Caki2 (cell line): ENCODE results near the gene CHSY1. TPM values are rescaled to one million over a fixed set of nuclear protein-coding genes. Genes with fewer than 3 reads are reported as not detected.

Experiments used
- DNase-seq: peaks from one replicate; pipeline ENCODE4 v3.0.0-alpha.2; 2015; ENCODE audit warnings: low read depth
- in situ Hi-C: cut with HindIII; loops from 2 replicates; pipeline ENCODE4 v1.10.0; 2016; ENCODE audit warnings: low sequenced_read_pairs, low pct_unique_long_range_greater_than_20kb, mixed read lengths
- total RNA-seq: library from RNA; depleted of rRNA; stranded (reverse); fragments of >200 nt; shearing (Covaris generic); gene quantifications from 2 replicates; pipeline ENCODE4 v1.2.3, GENCODE V29; 2014; ENCODE audit warnings: low replicate concordance

Gene CHSY1
- total RNA-seq, 1 experiment from 2014 or later = 7.2 TPM

DNA sequence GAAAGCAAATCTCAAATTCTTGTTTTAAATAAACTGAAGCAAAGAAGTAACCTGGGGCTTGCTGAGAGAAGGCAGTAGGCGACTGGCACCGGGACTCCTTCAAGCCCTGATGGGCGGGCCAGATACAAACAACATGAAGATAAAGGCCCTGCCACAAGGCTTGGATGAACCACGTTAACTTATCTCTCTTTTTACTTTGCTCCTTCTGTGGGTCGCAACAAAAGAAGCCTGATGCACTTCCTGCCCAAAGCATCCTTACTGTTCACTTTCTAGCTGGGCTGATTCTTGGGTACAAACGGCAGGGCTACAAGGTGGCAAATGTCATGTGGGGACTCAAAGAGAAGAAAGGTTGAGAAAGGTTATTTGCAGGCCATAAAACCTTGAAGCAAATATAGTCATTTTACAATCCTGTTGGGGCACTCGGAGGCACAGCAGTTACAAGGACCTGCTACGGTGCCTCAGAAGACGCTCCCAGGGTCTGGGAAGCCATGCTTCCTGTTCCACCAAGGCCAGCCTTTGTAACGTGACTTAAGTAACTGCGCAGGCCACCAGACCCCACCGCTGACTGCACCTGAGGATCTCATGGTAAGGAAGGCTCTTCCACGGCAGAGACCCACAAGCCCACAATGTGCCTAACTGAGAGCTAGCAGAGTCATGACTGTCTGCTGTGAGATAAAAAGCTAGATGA lies 71.1 kb downstream of the CHSY1 start:
- in situ Hi-C loops = no loop called here
- no peak for DNase-seq

DNA sequence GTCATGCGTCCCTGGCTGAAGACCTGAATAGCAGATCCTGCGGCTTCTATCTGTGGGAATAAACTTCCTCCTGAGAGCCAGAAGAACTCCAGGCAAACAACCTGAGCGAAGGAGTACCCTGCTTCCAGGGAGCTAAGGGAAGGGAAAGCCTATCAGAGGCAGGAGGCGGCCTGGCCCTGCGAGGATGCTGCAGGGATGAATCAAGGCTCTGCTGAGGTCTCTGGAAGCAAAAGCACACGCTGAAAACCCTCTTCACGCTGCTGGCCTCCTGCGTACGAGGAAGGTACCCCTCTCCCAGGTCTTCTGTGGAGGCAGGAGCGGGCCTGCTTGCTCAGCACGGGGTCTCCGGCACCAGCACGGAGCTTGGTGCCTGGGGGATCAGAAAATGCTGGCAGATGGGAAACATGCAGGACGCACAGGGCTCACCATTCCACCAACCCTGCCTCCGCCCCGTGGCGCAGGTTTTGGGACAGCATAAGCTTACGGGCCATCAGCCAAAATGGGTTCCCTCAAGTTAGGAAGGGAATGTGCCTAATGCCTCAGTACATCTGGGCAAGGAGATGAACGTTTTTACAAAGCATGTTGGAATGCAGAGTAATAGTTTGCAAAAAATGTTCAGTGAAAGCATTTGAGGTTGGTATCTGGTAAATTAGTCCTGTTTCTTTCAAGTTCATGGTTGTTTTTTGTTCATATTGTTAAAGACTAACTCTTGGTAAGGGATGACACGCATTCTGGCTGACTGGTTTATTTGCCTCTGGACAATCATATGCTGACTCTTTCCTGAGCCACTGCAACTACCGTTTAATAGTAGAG lies 72.3 kb downstream of the CHSY1 start:
- in situ Hi-C loops = no loop called here
- DNase-seq = no peak

DNA sequence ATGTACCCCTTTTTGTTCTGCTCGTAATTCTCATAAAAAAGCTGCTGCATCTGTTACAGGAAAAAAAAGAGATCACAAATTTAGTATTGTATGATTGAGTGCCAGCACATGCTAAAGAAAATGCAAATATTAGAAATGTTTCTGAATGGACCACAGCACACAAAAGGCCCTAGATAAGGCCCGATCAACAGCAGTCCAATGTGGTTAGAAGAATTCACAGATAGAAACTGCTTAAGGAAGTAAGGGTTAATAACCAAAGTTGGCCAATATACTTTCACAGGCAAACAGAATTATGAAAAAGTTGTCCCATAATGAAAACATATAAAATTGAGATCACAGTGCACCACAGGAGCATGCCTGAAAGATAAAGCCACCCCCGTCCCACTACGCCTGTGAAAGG lies 72.9 kb downstream of the CHSY1 start:
- in situ Hi-C loops = no loop called here
- no peak for DNase-seq

GRCh38 chr15:101178479-101178878 lies 73.4 kb downstream of the CHSY1 start:
- in situ Hi-C loops = no loop called here
- no peak for DNase-seq

GRCh38 chr15:101177866-101178265 lies 74.0 kb downstream of the CHSY1 start:
- no peak for DNase-seq
- in situ Hi-C loops = no loop called here

- peak; percentile 17 for DNase-seq
- in situ Hi-C loops = no loop called here
These were observed 75.2 kb downstream of the CHSY1 start for GRCh38 chr15:101176625-101177024.

DNA sequence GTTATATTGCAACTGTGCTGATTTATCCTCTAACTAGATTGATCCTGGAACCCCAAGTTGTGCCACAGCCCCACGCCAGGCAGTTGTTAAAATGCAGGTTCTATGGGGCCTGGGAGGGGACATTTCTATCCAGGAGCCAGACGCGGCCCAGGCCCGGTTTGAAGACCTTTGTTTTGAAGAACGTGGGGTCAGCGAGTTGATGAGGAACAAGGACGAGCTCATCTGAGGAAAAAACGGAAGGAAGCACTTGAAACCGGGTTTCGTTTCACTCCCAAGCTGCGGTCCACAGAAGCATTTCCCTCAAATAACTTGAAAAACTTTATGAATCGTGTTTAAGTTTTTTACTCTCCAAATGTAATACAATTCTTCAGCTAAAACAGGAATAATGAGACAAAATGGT lies 76.4 kb downstream of the CHSY1 start:
- in situ Hi-C loops = no loop called here
- no peak for DNase-seq

GRCh38 chr15:101174152-101174920 lies 77.5 kb downstream of the CHSY1 start:
- DNase-seq = no peak
- in situ Hi-C loops = no loop called here

DNA sequence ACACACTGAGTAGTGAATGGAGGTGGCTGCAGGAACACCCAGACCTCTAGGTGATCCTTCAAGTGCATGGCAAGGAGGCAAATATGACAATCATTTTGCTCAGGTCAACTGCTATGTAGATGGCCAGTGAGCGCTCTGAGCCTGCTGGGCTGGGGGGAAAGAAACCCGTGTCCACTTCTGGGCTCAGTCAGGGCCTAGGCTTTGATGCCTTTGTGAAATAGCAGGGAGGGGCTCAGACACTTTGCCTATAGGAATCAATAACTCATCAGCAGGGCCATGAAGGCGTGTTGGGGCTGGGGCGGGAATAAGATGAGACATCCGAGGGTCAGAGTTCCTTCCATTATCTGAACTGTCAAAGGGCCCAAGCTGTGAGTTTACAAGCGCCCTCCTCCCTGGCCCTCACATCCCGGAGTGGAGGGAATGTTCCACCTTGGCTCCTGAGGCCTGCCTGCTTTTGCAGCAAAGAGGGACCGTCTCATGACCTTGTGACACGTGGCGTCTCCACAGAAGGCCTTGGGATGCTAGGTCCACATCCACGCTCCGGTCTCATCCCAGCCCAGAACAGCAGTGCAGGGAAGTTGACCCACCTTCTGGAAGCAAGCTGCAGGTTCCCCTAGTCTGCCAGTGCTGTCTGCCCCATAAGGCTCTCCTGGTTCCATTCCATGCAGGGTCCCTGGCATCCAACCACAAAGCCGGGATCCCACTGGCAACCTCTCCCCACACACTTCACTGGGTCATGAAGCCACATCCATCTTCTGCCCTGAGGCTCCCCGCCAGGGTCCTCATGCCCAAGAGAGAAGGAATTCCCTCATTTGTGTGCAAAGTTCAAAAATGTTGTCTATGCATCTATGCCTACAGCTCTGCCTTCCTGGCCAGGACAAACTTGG lies 78.4 kb downstream of the CHSY1 start:
- in situ Hi-C loops = no loop called here
- DNase-seq = no peak

- DNase-seq = no peak
- in situ Hi-C loops = no loop called here
These were observed 79.3 kb downstream of the CHSY1 start for GRCh38 chr15:101172501-101173071.

- DNase-seq = no peak
- in situ Hi-C loops = no loop called here
These were observed 79.9 kb downstream of the CHSY1 start for GRCh38 chr15:101171954-101172353.

DNA sequence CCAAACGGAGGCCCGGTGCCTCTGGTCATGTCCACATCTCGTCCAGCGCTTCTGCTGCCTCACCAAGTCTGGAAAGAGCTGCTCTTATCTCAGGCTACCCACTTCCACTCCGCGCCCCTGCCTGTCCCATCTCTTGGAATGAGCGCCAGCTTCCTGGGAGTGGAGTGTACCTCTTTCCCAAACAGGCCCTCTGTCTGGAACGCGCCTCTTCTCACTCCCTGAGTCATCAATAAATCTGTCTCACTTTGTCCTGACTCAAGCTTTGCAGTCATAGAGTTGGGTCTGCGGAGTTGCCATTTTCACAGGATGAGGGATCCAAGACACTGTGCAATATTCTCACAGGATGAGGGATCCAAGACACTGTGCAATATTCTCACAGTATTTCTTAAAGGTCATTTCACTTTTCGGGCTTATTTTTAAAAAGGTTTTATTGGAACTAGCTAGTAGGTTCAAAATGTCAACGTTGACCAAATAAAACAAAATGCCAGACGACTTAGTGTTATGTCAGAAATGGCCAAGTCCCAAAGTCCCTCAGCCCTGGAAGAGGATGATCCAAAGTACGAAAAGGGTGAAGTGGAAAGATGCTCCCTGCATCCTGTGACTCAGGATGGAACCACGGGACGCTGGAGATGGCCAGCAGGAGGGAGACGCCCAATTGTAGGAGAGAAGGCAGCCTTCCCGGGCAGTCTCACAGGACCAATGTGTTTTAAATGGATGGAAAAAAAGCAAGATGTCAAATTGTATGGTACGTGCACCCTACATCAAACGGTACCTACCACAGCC lies 81.1 kb downstream of the CHSY1 start:
- in situ Hi-C loops = no loop called here
- no peak for DNase-seq

DNA sequence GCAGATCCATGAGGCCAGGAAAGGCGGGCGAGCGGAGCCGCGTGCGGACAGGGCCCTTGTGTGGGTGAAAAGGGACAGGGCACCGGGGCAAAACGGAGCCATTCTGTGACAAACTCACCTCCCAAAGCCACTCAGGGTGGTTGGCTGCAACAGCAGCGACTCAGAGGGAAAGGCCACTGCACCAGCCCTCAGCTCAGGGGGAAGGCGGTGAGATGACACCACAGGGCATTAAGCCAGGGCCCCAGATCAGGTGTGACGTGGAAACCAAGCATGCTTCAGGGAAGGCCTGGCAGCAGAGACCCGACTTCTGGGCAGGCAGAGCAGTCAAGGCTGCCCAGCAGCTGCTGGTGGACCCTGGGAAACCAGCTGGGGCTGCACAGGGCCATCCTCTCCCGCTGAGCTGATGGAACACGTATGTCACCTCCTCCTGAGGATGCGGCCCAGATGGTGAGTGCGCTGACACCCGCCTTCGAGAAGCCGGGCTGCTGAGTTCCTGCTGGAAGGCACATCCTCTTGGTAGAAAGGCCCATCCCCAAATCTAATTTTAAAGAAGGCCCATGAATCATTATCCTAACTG lies 82.3 kb downstream of the CHSY1 start:
- DNase-seq = no peak
- in situ Hi-C loops = no loop called here

- no peak for DNase-seq
- in situ Hi-C loops = no loop called here
These were observed 82.9 kb downstream of the CHSY1 start for GRCh38 chr15:101168898-101169494.

GRCh38 chr15:101168463-101168824 lies 83.4 kb downstream of the CHSY1 start:
- no peak for DNase-seq
- in situ Hi-C loops = no loop called here

GRCh38 chr15:101167753-101168462 lies 83.9 kb downstream of the CHSY1 start:
- no peak for DNase-seq
- in situ Hi-C loops = no loop called here
